CD4-positive, alpha-beta T cell treated with Interleukin-4 for 1 hour (primary cell): ENCODE measurements around the gene MSMO1.
"Not testable (repeated sequence)": the region's sequence is repeated elsewhere in the genome, so short reads cannot be mapped to it uniquely, and the experiment has no call there.

ENCODE experiments used
- DNase-seq, 2 donors: peaks; one replicate each; pipeline ENCODE4 v3.0.0-alpha.2; 2020 to 2022

Gene MSMO1

DNA sequence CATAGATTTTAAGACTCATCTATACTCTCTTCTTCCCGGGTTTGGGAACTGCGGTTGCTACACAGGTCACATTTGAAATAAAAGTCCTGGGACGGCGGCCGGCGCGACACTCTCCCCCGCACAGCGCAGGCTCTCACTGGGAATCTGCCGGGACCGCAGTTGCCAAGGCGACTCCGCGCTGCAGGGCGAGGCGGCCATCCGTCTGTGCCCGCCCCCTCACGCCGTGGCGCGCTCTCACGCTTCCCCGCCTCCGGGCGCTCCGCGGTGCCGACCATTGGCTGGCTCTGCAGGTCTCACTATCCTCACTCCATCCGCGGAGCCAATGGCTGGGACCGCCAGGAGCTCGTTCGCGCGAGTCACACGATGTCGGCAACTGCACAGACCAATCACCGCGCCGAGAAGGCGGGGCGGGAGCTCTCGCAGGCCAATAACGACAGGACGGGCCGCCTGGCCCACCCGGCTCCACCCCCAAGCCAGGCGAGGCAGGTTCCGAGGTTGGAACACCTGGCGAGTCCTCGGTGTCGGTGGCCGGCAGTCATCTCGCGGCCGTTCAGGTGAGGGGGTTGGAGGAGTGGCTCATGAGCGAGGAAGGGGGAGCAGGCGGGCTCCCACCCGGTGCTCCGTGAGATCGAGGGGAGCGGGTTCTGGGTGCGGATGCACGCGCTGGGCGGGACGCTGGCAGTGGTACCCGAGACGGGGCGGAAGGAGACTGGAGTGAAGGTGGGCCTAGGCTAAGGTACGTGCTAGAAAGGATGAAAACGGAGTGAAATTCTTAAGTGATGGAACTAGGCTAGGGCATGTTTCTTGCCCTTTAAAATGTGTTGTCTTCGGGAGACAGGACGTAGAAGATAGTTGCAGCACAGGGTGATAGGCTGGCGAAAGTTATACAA lies at the start of gene MSMO1:
Gene MSMO1 (plus strand): TSS at position 459 of the 890 bp plus-strand sequence. CDS start 5,702 bp downstream, outside the sequence.
- DNase-seq: peak; percentile 98

DNA sequence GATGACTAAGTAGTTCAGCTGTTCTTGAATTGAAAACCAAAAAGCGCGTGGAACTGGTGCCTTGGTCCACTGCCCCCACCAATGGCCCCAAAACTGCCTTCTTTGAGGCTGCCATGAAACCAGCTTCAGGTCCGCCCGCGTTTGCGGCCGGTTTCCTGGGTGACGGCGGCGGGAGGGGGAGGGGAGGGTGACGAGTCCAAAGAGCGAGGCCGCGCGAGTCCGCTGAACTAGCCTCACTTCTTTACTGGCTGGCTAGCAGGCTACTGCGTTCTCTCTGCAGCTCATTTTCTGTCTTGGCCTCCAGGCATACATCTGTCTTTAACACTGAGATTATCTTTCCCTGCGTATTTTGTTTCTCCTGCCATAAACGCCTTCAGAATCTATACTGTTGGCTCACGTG lies 47.9 kb upstream of the MSMO1 start:
- DNase-seq: not testable (repeated sequence)

DNA sequence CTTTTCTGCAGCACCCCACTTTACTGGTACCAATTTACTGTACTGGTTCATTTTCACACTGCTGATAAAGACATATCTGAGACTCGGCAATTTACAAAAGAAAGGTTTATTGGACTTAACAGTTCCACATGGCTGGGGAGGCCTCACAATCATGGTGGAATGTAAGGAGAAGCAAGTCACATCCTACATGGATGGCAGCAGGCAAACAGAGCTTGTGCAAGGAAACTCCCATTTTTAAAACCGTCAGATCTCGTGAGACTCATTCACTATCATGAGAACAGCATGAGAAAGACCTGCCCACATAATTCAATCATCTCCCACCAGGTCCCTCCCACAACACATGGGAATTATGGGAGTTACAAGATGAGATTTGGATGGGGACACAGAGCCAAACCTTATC lies 42.8 kb upstream of the MSMO1 start:
- not testable (repeated sequence) for DNase-seq

DNA sequence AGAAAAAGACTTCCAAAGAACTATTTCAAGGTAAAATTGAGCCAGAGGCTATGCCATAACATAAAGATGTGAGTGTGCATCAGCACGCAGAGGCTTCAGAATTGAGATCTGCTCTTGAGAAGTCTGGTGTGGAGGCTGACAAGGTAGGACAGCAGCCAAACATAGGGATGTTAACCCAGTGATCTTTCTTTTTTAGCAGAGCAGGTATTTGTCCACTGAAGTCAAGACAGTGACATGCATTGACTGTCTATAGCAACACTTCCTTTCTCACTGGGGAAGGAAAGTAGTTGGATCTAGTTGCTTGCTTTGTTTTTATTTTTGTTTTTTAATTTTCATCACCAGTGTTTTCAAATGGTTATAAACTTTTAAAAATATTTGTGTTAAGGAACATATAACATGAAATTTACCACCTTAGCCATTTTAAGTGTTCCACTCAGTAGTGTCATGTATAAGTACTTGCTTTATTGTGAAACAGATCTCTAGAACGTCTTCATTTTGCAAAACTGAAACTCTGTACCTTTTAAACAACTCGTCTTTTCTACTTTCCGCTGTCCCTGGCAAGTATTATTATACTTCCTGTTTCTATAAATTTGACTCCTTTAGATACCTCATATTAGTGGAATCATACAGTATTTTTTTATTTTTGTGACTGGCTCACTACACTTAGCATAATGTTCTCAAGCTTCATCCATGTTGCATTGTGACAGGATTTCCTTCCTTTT lies 40.7 kb upstream of the MSMO1 start:
- not testable (repeated sequence) for DNase-seq

DNA sequence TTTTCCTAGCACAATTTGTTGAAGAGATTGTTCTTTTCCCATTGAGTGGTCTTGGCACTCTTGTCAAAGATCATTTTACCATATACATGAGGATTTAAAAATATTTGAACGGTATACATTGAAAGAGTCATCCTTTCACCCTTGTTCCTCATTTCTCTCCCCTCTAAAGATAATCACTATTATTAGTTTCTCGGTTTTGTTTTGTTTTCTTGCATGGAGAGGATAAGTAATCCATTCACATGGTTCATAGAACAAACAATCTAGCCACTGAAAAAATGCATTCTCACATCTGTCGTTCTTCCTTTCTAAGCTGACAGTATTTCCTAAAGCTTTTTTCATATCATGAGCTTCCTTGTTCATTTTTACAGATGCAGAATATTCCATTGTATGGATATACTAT lies 39.2 kb upstream of the MSMO1 start:
- DNase-seq: no peak

DNA sequence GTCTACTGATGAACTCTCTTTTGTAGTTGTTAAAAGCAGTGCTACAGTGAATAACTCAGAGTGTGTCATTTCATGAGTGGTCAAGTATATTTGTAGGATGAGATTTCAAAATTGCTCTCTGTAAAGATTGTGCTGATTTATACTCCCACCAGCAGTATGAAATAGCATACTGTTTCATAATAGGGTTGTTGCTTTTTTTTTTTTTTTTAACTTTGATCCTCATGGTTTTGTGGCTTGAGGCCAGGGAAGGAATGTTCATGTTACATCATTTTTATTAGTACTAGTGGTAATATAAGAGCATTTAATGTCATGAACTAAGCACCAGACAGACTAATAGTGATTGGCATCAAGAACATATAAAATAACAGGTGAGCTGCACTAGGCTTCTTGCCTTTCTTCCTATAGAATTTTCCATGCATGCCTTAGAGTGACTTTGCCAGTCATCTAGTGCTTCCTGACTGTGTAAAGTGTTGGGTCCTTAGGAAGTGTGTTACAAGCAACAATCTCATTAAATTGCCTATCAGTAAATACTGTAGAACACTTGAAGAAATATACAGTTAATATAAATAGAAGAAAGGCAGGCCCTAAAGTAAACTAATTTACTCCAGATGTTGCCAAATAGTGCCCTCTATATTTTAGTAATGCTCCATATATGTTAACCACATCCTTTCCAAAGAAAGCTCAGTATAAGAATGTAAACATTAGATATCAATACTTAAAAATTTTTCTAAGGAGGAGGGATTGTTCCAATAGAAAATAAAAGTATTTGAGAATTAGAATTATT lies 38.6 kb upstream of the MSMO1 start:
- DNase-seq: no peak

DNA sequence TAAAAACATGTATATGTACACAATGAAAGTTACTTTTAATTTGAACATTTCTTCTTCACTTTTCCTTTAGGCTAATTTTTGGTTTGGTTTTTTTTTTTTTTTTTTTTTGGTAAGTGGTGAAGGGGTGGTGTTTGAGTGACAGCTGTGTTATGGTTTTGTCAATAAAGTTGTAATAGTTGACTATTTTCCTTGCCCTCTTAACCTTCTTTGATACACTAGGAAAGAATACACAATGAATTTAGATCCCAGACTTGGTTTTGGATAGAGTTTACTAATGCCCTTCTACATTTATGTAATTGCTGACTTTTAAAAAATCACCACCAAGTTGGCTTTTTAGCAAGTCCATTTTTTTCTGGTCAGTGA lies 38.1 kb upstream of the MSMO1 start:
- no peak for DNase-seq

DNA sequence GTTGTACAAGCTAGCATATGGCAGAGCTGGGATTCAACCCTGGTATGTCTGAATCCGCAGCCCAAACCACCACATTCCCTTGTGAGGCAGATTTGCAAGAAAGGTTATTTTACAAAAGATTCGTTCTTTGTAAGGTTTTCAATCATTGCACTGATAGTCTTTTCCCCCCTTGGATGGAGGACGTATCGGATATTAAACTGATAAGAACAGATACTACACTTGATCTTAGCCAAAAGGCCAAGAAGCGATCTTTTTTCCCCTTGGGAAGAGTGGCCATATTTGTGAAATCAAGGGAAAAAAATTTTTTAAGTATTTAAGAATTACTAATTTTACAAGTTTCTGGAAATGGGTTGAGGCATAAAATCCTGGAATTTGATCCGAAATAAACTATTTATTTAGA lies 34.4 kb upstream of the MSMO1 start:
- no peak for DNase-seq

DNA sequence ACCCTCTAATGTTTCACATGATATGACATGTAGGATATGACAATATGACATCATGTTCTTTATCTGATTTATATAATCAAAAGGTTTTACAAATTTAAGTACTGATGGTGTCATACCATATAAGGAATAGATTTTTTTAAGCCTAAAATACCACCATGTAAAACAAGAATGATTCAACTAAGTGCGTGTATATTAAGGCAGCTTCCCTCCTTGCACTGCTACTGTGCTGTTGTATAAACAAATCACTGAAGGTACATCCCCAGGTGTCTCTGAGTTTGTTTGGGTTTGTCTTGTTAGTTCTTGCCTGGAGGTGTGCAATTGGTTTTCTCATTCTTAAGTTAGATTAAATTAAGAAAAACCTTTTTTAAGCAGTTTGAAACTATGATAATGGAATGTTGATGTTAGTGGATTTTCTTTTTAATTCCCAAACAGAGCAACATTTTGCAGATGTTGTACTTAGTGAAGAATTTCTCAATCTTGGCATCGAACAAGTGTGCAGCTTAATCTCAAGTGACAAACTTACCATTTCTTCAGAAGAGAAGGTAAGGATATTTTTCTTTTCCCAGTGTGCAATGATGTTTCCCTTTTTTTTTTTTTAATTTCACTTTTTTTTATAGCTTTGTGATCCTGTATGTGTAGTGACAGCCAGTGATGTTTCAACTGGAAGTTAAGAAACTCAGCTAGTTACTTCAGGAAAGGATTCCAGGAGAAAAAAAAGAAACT lies 33.4 kb upstream of the MSMO1 start:
- no peak for DNase-seq

DNA sequence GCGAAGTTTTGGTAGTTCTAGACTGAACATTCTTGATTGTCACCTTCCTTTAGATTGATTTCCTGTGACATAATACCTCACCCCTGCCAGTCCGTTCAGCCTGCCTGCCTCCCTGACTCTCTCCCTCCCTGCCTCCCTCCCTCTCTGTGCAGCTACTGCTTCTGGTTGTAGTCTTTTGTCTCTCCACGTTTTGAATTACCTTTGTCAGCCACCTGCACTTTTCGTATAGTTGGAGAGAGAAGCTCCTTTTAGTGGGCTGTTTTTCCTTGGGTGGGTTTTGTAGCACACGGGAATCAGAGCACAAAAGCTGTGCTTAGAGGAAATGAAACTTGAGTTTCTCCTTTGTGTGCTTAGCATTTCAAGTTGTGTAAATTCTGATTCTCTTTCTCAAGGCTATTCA lies 32.6 kb upstream of the MSMO1 start:
- peak; percentile 22 to 34 for DNase-seq

DNA sequence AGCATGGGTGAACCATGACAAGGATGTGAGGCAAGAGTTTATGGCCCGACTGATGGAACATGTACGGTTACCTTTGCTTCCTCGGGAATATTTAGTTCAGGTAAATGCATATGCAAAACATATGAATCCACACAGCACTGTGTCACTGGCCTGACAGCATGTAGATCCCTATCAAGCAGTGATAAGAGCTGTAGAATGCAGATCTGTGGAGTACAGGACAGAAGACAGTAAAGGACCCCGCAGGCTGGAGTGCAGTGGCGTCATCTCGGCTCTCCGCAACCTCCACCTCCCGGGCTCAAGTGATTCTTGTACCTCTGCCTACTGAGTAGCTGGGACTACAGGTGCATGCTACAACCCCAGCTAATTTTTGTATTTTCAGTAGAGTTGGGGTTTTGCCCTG lies 29.8 kb upstream of the MSMO1 start:
- DNase-seq: no peak

DNA sequence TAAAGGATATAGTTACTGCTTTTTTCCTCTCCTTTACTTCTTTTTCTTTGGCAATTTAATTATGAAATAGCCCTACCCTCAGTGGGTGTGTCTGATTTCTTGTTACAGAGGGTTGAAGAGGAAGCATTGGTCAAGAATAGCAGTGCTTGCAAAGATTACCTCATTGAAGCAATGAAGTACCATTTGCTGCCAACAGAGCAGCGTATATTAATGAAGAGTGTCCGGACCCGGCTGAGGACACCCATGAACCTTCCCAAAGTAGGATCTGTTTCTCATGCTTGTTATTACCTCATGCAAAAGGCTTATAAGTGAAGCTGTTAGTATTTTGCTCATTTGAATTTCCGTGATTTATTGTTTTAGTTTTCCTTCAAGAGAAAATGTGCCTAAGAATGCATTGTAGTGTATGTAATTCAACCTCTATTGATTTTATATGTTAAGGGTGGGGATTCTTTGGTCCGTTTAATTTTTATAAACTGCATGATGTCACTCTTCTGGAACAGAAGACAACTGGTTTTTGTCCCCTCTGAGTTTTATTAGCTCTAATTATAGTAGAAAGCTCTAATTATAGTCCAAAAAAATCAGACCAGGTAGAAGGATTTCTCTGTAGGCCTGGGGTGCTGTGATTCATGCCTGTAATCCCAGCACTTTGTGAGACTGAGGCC lies 27.9 kb upstream of the MSMO1 start:
- no peak for DNase-seq

DNA sequence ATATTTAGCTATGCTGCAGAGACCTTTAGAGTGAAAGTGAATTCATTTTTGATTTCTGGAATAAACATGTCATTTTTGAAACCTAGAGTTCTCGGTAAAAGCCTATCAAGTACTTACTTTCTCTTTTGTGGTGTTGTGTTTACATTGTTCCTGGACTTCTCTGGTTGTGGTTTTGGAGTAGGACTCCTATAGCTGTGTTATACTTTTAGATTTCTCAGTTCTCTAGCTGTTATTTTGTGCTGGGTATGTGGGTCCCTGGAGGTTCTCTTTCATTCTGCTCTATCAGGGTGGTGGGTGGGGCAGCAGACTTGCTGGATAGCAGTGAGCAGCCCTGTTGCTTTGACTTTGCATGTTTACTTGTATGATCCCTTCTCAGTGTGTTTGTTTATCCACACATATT lies 25.6 kb upstream of the MSMO1 start:
- DNase-seq: peak in 1 of 2 donors; percentile 28

DNA sequence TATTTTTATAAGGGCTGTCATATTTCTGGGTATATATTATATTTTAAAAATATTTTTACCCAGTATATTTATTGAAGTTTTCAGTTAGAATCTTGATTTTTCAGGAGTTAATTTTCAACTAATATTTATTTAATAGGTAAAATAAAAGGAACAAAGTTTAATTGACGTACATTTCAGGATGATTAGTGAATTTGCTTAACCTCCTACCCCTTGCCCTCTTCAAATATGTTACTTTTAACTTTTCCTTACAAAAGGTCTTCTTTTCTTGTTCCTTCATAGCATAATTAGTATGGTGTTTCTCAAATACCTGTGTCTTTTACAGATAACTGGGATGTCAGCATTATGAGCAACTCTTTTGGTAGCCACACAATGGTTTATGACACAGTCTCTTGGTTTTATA lies 24.8 kb upstream of the MSMO1 start:
- DNase-seq: no peak

DNA sequence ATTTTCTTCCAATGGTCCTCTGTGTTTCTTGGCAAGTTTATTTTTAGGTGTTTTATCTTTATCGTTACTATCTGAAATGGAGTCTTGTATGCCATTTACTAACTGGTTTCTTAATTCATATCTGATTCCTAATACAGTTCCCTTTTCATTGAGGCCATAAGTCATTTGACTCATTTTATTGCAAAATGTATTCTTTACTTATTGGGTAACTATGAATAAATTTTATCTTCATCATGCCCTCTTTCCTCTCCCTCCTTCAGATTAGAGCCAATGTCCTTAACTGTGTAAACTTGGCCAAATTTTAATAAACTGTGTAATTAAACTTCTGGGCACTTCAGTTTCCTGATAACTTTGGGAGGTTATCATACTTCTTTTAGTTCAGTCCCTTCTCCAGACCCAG lies 19.3 kb upstream of the MSMO1 start:
- no peak for DNase-seq

DNA sequence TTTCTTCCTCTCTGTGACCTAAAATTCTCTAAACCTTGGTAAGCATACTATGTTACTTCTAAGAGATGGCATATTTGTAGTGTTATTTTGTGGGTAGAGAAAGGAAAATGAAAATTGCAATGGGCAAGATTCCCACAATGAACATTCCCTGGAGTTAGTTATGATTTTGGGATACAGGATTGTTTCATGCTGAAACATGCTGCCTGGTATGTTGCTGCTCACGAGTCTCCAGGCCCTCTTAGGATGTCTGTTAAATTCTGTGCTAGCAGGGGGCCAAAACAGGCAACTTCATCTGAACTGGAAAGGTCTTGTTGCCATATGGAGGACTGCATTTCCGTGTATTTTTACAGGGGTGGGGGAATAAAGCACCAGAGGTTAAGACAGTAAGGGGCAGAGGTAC lies 18.9 kb upstream of the MSMO1 start:
- DNase-seq: no peak

DNA sequence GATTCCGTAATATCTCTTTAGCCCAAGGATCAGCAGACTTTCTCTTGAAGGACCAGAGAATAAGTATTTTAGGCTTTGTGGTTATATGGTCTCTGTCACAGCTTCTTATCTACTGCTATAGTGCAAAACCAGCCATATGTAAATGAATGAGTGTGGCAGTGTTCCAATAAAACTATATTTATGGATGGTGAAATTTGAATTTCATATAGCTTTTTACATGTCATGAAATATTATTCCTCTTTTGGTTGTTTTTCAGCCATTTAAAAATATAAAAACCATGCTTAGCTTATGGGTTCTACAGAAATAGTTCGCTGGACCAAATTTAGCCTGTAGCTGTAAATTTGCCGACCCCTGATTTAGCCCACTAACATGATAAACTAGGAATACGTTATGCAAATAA lies 18.0 kb upstream of the MSMO1 start:
- no peak for DNase-seq

DNA sequence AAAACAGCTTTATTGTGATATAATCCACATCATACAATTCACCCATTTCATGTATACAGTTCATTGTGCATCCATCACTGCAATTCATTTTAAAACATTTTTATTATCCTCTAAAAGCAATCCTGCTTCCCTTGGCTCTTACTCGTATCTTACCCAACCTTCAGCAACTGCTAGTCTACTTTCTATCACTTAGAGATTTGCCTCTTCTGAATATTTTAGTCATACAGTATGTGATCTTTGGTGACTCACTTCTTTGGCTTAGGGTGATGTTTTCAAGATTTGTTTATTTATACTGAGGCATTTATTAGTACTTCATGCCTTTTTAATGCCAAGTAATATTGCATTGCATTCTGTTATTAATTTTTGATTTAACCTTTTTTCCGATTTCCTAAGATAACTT lies 15.0 kb upstream of the MSMO1 start:
- DNase-seq: no peak

DNA sequence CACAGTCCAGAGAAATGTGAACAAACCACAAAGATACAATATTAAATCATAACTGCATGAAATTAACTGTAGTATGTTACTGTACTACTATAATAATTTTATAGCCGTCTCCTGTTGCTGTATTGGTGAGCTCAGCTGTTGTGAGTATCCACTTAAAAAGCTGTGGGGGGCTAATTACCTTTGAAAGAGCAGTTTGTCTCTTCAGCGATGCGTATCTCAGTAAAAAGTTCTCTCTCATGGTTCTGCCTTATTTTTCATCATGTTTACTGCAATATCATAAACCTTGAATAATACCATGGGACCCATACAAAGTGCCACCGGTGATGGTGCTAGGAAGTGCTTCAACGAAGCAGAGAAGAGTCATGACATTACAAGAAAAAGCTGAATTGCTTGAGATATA lies 8.4 kb upstream of the MSMO1 start:
- DNase-seq: no peak

DNA sequence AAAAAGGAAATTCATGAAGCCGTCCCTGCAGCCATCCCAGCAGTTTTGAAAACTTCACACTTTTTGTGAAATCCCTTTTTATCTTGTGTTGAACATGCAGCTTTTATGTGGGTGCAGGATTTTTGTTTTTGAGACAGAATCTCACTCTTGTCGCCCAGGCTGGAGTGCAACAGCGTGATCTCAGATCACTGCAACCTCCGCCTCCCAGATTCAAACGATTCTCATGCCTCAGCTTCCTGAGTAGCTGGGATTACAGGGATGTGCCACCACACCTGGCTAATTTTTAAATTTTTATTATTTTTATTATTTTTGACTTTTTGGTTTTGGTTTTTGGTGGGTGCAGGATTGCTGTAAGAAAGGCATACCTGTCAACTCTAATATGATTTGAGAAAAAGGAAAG lies 8.0 kb upstream of the MSMO1 start:
- no peak for DNase-seq

DNA sequence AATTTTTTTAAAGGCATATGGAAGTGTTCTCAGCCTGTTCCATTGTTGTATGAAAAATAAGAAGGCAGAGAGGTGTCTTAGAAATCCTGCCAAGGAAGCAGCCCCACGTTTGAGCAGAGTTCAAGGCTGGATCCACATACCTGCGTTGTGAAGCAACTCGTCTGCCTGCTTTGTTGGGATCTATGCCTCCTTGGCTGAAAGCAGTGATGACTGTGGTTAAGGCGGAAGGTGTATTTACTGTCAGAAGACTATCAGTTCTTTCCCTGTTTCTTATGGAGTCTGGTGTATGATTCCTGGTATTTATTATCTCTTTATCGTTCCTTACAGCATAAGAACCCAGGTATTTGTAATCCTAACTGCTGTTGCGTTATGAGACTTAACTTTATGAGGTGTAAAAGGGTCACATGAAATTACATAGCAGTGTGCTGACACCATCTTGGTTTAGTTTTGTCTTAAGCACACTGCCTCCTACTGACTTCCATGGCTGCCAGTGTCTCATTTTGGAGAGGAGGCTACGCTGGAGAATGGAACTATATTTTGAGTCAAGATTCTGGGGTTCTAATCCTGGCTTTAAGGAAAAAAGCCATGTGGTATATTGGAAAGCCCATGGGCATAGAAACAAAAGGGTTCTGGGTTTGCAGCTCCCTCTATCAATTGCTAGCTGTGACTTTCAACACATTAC lies 3.1 kb upstream of the MSMO1 start:
- no peak for DNase-seq

DNA sequence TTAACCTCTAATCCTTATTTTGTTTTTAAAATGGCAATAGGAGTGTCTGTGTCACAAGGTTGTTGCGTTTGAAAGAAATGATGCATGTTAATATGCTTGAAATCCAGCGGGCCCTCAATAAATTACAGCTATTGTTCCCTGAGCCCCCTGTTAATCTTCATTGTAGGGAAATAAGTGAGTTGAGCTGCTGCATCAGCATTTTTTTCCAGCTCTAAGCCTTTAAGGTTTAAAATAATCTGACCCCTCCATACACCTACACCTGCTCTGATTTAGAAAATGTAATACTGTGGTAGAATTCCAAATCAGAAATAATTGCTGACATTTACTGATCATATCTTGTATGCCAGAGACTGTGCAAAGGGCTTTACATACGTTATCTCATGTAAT lies 2.6 kb upstream of the MSMO1 start:
- DNase-seq: no peak
